Stimulated activated CD8-positive, alpha-beta memory T cell treated with anti-CD3 and anti-CD28 coated beads, Interleukin-4, amount 100 ng/mL, for 1 hour (primary cell): ENCODE measurements around the gene PLIN4.

Experiments used
- DNase-seq, 2 donors: peaks; one replicate each; pipeline ENCODE4 v3.0.0-alpha.2; 2020; ENCODE audit warnings: low read depth in 2 of 2, low spot score in 1 of 2

Gene PLIN4

DNA sequence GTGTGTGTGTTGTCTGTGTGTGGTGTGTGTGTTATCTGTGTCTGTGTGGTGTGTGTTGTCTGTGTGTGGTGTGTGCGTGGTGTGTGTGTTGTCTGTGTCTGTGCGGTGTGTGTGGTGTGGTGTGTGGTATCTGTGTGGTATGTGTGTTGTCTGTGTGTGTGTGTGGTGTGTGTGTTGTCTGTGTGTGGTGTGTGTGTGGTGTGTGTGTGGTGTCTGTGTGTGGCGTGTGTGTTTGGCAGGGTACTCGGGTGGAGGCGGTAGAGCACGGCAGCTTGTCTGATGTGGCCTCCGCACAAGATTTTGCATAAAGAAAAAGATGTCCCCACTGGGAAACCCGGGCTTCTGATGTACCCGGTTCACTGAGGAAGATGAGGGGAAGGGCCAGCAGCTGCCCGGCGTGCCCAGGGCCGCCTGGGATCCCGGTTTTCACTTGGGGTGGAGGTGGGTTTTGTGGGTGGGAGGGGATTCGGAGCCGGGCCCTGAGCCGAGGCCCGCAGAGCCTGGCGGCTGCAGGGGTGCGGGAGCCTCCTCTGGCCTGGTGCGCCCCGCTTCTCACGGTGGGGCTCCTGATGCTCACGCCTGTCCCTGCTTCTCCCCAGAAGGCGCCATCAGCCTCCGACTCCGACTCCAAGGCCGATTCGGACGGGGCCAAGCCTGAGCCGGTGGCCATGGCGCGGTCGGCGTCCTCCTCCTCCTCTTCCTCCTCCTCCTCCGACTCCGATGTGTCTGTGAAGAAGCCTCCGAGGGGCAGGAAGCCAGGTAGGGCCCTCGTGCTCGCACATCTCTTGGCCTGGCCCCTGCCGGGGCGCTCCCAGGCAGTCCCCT is 25.0 kb downstream of the PLIN4 start:
- no peak for DNase-seq

DNA sequence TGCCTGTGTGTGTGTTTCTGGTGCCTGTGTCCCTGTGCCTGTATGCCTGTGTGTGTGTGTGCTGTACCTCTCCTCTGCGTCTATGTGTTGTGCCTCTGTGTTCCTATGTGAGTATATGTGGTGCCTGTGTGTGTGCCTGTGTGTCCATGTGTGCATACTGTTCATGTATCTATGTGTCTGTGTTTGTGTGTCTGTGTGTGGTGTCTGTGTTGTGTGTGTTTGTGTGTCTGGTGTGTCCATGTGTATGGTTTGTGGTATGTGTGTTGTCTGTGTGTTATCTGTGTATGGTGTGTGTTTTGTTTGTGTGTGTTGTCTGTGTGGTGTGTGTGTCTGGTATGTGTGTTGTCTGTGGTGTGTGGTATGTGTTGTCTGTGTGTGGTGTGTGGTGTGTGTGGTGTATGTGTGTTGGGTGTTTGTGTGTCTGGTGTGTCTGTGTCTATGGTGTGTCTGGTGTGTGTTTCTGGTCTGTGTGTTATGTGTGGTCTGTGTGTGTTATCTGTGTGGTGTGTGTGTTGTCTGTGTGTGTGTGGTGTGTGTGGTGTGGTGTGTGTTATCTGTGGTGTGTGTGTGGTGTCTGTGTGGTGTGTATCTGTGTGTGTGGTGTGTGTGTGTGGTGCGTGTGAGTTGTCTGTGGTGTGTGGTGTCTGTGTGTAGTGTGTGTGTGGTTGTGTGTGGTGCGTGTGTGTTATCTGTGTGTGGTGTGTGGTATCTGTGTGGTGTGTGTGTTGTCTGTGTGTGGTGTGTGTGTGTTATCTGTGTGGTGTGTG is 25.8 kb downstream of the PLIN4 start:
- DNase-seq: no peak

DNA sequence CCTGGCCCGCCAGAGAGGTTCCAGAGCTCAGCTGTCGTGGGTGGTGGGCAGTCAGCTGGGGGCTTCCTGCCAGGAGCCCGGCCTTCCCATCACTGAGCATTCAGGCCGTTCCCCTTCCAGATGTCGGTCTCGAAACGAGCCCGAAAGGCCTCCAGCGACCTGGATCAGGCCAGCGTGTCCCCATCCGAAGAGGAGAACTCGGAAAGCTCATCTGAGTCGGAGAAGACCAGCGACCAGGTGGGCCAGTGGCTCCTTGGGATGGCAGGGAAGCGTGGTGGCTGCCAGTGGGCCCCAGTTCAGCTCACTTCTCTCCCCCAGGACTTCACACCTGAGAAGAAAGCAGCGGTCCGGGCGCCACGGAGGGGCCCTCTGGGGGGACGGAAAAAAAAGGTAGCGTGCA is 26.8 kb downstream of the PLIN4 start:
- DNase-seq: no peak

DNA sequence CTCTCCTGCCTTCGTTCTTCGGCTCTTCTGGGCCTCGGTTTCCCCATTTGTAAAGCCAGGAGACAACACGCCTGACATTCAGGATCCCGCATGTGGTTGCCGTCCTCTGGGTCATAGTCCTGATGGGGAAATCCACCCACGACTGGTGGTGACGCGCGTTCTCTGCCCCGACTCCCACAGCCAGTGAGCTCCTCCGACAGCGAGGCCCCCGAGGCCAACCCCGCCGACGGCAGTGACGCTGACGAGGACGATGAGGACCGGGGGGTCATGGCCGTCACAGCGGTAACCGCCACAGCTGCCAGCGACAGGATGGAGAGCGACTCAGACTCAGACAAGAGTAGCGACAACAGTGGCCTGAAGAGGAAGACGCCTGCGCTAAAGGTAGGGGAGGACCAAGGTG is 29.8 kb downstream of the PLIN4 start:
- no peak for DNase-seq

DNA sequence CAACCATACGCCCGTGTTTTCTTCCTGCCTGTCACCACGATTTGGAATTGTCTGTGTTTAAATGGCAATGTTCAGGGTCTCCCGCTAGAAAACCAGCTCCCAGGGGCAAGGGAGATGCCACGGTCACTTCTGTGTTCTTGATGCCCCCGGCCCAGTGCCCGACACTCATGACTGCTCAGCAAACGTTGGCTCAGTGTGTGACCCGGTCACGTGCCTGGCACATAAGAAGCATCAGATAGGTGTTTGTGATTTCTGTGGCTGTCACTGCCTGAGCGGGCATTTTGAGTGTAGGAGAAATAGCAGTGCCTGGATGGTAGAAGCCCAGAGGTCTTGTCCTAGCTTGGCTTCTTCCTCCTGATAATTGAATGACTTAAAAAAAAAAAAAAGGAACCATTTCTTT is 30.7 kb downstream of the PLIN4 start:
- no peak for DNase-seq

DNA sequence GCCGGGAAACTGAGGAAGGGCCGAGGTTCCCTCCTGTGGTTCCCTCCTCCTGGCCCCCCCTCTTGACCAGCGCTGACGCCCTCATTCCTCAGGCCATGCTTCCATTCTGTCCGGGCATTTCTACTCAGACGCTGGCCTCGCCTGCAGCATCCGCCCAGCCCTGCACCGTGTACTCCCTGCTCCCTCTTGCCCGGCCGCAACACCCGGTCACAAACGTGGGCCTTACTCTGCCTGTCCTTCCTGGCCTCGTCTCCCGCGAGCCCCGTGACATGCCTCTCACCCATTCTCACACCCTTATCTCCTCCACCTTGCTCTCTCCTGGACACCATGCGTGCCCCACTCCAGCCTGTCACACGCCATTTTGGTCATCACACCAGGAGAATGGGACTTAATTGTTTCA is 34.9 kb downstream of the PLIN4 start:
- DNase-seq: no peak

DNA sequence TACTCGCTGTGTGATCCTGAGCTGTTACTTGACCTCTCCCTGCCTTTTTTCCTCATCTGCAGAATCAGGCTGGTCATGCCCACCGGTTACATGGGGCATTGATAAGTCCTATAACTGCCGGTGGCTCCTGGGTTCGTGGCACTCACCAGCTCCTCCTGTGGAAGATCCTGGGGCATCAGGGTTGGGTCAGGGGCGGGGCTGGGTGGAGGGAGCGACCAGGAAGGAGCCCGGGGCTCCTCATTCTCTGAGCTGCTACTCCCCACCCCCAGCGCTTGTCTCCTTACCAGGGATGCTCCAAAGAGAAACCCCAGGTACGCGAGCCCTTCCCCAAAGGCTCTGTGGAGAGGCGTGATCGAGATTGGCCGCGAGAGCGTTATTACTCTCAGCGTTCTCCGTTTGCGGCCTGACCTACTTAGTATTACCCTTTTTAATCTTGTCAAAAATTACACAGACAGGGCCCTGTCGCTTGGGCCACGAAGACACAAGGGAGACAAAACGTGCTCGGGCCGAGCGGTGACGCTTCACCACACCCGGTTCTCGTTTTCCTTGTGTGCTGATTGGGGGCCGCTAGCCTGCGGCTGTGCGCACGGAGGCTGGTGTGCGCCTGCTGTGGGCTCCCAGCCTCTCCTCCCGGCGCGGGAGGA is 35.4 kb downstream of the PLIN4 start:
- no peak for DNase-seq

DNA sequence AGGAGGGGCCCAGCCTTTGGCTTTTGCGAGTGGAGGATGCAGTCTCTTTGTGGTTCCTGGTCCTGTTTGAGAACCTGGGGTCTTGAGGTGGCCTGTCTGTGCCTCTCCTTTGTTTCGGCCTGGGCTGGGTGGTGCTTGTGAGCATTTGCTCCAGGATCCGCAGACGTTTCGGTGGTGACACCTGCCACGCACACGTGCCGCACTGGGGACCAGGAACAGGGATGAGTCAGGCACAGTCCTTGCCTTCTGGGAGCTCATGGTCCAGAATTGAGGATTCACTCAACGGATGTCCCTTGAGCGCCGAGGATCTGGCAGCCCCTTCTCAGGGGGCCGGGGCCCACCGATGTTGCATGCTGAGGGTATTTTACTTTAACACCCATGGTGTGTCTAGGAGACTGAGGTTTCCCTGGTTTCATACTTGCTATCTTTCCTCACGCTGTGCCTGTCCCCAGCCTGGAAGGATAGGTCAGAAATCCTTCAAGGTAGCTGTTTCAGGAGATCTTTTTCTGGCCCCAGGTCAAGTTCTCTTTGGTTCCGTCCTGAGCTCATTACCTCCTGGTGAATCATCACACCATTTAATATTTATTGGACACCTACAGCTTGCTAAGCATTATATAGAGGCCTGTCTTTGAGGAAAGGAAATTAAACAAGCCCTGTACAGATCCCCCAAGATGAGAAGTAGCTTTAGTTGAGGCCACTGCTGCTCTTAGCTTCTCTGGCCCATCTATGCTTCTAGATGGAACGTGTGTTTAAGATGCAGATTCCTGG is 41.1 kb downstream of the PLIN4 start:
- DNase-seq: no peak

DNA sequence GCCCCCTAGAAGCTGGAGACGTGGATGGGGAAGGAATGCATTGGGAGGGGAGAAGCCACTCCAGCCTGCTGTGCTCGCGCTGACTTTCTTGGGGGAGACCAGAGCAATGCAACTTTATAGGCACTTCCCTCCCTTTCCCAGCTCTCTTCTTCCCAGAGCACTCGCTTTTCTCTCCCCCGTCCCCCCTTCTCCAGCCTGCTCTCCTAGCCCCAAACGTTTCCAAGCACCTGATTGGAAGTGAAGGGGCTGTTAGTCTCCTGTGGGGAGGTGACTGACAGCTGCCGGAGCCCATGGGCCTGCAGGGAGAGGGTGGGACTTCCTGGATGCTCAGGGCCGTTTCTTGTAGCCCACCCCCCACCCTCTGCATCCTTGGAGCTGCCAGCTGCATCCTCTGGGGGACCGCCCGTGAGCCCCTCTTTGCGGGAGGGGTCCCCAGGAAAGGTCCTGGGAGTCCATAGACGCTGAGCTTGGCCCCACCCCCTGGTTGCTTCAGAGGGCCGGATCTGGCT is 43.7 kb downstream of the PLIN4 start:
- no peak for DNase-seq

DNA sequence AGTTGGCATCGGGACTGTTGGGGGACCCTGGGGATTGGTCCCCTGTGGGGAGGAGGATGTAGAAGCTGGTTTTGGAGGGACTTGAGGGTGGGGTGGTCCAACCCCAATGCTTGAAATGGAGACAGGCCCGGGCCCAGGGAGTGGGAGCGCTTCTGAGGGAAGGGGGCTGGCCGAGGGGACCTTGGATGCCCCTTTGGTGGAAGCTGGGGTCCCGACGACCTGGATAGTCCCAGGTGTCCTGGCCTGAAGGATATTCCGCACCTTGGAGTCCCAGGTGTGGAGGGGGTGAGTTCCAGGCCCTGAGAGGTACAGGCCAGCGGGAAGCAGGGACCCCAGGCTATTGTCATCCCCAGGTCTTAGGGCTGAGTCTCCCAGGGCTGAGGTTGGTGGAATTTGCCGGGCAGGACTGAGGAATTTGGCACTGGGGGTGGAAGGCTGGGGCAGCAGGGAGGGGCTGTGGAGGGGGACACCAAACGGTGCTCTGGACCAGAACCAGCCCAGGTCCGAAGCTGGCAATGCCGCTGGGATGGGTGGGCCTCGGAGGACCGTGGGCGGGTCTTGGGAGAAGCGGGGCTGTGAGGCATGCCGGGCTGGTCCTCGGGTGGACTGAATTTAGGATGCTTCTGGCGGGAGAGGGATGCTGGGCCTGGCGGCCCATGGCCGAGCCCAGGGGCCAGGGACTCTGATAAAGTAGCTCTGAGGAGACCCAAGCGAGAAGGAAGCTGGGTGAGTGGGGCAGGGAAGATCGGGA is 44.3 kb downstream of the PLIN4 start:
- DNase-seq: no peak

DNA sequence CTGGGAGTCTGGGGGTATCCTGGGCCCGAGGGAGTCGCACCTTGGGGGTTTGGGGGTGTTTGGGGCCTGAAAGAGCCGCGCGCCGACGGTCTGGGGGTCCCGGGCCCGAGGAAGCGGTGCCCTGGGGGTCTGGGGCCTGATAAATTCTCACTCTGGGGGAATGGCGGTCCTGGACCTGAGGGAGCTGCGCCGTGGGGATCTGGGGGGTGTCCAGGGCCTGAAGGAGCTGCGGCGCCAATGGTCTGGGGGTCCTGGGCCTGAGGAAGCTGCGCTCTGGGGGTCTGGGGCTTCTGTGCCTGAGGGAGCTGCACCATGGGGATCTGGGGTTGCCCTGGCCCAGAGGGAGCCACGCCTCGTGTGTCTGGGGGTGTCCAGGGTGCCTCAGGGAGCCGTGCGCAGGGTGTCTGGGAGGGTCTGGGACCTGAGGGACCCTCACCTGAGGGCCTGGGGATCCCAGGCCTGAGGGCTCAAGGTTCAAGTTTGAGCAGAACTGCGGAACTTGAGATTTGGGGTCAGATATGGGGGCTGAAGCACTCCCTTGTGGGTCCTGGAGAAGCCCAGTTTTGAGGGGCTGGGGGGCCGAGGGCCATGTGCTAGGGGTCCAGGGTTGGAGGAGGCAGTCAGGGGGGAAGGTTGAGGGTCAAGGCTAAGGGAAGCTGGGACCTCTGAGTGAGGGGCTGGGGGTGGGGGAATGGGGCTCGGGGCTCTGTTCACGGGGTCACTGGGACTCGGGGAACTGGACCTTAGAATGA is 45.1 kb downstream of the PLIN4 start:
- no peak for DNase-seq

DNA sequence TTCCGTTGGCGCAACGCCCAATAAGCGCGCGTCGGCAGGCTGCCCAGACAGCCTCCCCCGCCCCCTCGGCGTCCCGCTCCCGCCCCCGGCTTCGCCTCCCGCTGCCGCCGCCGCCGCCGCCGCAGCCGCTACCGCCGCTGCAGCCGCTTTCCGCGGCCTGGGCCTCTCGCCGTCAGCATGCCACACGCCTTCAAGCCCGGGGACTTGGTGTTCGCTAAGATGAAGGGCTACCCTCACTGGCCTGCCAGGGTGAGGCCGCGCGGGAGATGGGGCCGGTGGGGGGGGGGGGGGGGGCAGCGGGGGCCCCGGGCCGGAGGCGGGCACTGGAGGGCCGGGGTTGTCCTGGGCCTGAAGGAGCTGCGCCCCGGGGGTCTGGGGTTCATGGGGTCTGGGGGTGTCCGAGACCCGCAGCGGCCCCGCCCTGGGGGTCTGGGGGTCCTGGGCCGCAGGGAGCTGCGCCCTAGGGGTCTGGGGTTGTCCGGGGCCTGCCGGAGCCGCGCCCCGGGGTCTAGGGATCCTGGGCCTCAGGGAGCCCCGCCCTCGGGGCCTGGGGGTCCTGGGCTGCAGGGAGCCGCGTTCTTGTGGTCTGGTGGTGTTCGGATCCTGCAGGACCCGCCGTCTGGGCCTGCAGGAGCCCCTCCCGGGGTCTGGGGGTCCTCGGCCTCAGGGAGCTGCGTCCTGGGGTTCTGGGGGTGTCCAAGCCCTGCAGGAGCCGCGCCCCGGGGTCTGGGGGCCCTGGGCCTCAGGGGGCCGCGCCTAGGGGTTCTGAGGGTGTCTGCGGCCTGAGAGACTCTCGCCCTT is 45.9 kb downstream of the PLIN4 start, which contains the start of gene HDGFL2:
Gene HDGFL2 (plus strand): TSS at position 124 of the 801 bp plus-strand sequence. CDS start 54 bp downstream, at position 178.
- no peak for DNase-seq

DNA sequence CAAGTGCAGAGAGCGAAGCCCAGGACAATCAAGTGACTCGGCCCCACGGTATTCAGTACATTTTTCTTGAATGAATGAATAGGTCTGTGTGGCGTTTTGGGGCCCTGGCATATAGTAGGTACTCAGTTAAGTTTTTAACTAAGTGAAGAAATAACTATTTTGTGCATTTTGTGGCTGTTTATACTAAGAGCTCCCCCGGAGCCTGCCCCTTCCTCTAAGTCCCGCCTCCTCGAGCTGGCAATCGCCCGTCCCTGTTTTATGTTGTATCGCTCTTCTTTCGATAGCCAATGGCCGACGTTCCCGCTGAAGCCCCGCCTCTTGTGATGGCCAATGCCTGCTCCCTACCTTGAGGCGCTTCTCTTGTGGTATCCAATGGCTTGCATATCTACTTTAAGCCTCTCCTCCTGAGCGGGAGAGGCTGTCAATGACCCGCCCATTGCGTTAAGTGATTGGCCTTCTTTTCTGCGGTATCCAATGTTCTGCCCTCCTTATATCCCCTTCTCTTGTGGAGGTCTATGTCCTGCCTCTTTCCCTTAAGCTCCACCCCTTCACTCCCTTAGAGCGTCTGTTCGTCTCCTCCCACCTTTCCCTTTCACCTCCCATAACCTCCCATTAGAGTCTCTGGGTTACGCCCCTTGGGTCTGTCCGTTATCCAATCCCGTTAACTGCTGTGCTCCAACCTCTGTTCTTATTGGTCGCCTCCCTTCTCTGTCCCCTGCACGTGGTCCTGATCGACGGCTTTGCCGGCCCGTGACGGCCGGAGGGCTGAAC is 46.7 kb downstream of the PLIN4 start:
- DNase-seq: peak; percentile 83 to 92

DNA sequence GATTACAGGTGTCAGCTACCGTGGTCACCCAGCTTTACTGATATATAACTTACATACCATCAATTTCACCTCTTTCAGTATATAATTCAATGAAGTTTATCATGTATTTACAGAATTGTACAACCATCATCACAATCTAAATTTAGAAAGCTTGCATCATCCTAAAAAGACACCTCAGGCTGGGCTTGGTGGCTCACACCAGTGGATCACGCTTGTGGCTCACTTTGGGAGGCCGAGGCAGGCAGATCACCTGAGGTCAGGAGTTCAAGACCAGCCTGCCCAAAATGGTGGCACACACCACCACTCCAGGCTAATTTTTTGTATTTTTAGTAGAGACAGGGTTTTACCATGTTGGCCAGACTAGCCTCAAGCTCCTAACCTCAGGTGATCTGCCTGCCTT is 50.5 kb downstream of the PLIN4 start:
- no peak for DNase-seq

DNA sequence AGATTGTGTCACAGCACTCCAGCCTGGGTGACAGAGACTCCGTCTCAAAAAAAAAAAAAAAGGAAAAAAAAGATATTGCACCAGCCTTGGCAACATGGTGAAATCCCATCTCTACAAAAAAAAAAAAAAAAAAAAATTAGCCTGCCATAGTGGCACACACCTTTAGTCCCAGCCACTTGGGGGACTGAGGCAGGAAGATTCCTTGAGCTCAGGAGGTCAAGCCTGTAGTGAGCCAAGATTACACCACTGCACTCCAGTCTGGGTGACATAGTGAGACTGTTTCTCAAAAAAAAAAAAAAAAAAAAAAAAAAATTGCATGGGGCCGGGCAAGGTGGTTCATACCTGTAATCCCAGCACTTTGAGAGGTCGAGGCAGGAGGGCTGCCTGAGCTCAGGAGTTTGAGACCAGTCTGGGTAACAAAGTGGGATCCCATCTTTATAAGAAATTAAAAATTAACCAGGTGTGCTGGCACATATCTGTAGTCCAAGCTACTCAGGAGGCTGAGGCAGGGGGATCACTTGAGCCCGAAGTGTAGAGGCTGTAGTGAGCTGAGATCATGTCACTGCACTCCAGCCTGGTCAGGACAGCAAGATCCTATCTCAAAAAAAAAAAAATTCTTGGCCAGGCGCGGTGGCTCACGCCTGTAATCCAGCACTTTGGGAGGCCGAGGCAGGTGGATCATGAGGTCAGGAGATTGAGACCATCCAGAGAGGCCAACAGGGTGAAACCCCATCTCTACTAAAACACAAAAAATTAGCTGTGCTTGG is 53.3 kb downstream of the PLIN4 start:
- no peak for DNase-seq

DNA sequence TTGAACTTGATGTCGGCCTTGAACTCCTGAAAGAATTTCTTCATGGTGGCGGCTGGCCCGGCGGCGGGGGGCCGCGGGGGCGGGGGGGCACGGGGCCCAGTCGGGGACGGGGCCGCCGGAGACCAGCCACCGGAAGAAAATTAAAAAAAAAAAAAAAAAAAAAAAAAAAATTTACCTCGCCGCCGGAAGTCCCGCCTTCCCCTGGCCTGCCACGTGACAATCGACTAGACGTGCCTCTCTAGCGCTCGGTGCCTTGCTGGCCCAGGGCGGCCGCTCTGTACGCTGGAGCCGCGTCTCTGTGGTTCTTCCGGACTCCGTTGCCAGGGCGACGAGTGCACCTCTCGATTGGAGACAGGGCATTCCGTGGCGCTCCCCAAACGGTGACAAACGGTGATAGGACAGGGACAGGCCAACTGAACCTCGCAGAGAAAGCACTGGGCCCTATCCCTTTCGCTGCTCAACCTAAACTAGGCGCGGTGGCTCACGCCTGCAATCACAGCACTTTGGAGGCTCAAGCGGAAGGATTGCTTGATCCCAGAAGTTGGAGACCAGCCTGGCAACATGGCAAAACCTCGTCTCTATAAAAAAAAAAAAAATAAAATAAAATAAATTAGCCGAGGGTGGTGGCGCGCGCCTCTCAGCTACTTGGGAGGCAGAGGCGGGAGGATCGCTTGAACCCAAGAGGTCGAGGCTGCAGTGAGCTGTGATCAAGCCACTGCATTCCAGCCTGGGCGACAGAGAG is 60.5 kb downstream of the PLIN4 start, which contains the start of gene UBXN6:
Gene UBXN6 (minus strand): TSS at position 141 of the 742 bp plus-strand sequence. CDS start 97 bp downstream, at position 44.
- DNase-seq: peak; percentile 93 to 95
